B cell (primary cell): Measurements from ENCODE around the gene ZNF280C. TPM values are rescaled to one million over a fixed set of nuclear protein-coding genes. Genes with fewer than 3 reads are reported as not detected.

Experiments used
- ATAC-seq: fragments of 200-7000 bp; cut with Tn5 transposase; one replicate; pipeline ENCODE4 v1.10.0; 2021; ENCODE audit warnings: low read depth, mild to moderate bottlenecking, moderate number of reproducible peaks, moderate library complexity
- CTCF ChIA-PET: fragments of 350-600 bp; sonication (Branson Sonifier 250); formaldehyde crosslinking; loops from one replicate; lab custom pipeline; 2021; ENCODE audit warnings: antibody characterized with exemption, inconsistent platforms; lab: Charles Lee
- POLR2A ChIA-PET: fragments of 350-600 bp; sonication (Branson Sonifier 250); formaldehyde crosslinking; loops from one replicate; lab custom pipeline; 2021; ENCODE audit warnings: antibody characterized with exemption; lab: Charles Lee
- DNase-seq: peaks from one replicate; pipeline ENCODE4 v3.0.0; 2013
- H2AFZ ChIP-seq: 2 replicates; pipeline ENCODE4 v1.6.1; 2012; ENCODE audit warnings: mild to moderate bottlenecking, low read depth, low read length; ENCODE audit not compliant: insufficient read depth, poor library complexity, severe bottlenecking
- H3K27ac ChIP-seq, 2 donors: 1 replicate in 1 of 2; 2 replicates in 1 of 2; pipeline ENCODE4 v1.5.1; 2012 to 2013; ENCODE audit warnings: low read length in 2 of 2, mild to moderate bottlenecking in 2 of 2, moderate library complexity in 1 of 2
- H3K27me3 ChIP-seq, 4 experiments: fragments of 200-600 bp in 1 of 4; sonication (generic) in 1 of 4; replicated peaks in 1 of 4; 1 replicate in 2 of 4; 2 replicates in 2 of 4; pipeline versions ENCODE4 v1.6.1 to v1.7.0; 2013 to 2016; ENCODE audit warnings: low read length in 3 of 4, mild to moderate bottlenecking in 2 of 4, mixed read lengths in 1 of 4, moderate library complexity in 1 of 4; ENCODE audit not compliant: insufficient read depth in 4 of 4, control insufficient read depth in 3 of 4; ENCODE audit errors: control extremely low read depth in 1 of 4
- H3K36me3 ChIP-seq, 2 experiments: replicated peaks in 1 of 2; 1 replicate in 1 of 2; 2 replicates in 1 of 2; pipeline versions ENCODE4 v1.6.1 to v1.7.1; 2013; ENCODE audit warnings: low read length in 1 of 2; ENCODE audit not compliant: insufficient read depth in 2 of 2, control insufficient read depth in 1 of 2; ENCODE audit errors: control extremely low read depth in 1 of 2, extremely low read depth in 1 of 2
- H3K4me1 ChIP-seq, 2 donors: fragments of 200-600 bp in 1 of 2; sonication (generic) in 1 of 2; 1 replicate in 1 of 2; 2 replicates in 1 of 2; pipeline versions ENCODE4 v1.5.1 to v1.6.1; 2013 to 2017; ENCODE audit warnings: low read length in 2 of 2; ENCODE audit not compliant: control insufficient read depth in 2 of 2, insufficient read depth in 2 of 2
- H3K4me2 ChIP-seq: replicated peaks from 2 replicates; pipeline ENCODE3; 2012; ENCODE audit warnings: mild to moderate bottlenecking, low read depth, low read length; ENCODE audit not compliant: poor library complexity, severe bottlenecking
- H3K4me3 ChIP-seq, 5 experiments: fragments of 200-600 bp in 1 of 5; sonication (generic) in 1 of 5; 1 replicate in 3 of 5; 2 replicates in 2 of 5; pipeline versions ENCODE4 v1.5.1 to v1.7.0; 2011 to 2016; ENCODE audit warnings: low read length in 4 of 5, mild to moderate bottlenecking in 4 of 5, low read depth in 2 of 5, control low read depth in 1 of 5, moderate library complexity in 1 of 5; ENCODE audit not compliant: insufficient read depth in 1 of 5; ENCODE audit errors: control extremely low read depth in 1 of 5, extremely low read depth in 1 of 5
- H3K79me2 ChIP-seq: fragments of 200-600 bp; sonication (generic); one replicate; pipeline ENCODE4 v1.6.0; 2016; ENCODE audit warnings: low read length; ENCODE audit not compliant: control insufficient read depth, insufficient read depth
- H3K9ac ChIP-seq: fragments of 200-600 bp; sonication (generic); 2 replicates; pipeline ENCODE4 v1.6.1; 2017; ENCODE audit warnings: mild to moderate bottlenecking, low read length, moderate library complexity
- H3K9me3 ChIP-seq, 3 donors: one replicate each; pipeline versions ENCODE4 v1.6.1 to v1.7.1; 2013; ENCODE audit warnings: low read length in 2 of 3; ENCODE audit not compliant: control insufficient read depth in 2 of 3, insufficient read depth in 1 of 3; ENCODE audit errors: control extremely low read depth in 1 of 3
- H4K20me1 ChIP-seq: 2 replicates; pipeline ENCODE4 v1.6.0; 2012; ENCODE audit warnings: mild to moderate bottlenecking, low read length; ENCODE audit not compliant: insufficient read depth, control insufficient read depth, poor library complexity, severe bottlenecking
- H3K27ac Mint-ChIP-seq: one replicate; pipeline ENCODE4 v1.8.0; 2021; ENCODE audit warnings: mixed read lengths
- H3K27me3 Mint-ChIP-seq: one replicate; pipeline ENCODE4 v1.8.0; 2021; ENCODE audit warnings: mixed read lengths
- H3K4me1 Mint-ChIP-seq: one replicate; pipeline ENCODE4 v1.8.0; 2021; ENCODE audit warnings: mixed read lengths
- H3K4me3 Mint-ChIP-seq: one replicate; pipeline ENCODE4 v1.8.0; 2021; ENCODE audit warnings: mixed read lengths
- H3K9me3 Mint-ChIP-seq: one replicate; pipeline ENCODE4 v1.8.0; 2022; ENCODE audit warnings: mixed read lengths; ENCODE audit not compliant: insufficient read depth
- CTCF ChIP-seq: fragments of 200-600 bp; IDR thresholded peaks from one replicate; pipeline ENCODE4 v1.8.0; 2022; ENCODE audit warnings: antibody characterized with exemption, mild to moderate bottlenecking
- EZH2 ChIP-seq: IDR thresholded peaks from 2 replicates; pipeline ENCODE4 v1.6.1; 2012; ENCODE audit warnings: borderline replicate concordance, low read depth, mild to moderate bottlenecking, moderate library complexity, low read length; ENCODE audit not compliant: insufficient read depth, poor library complexity, severe bottlenecking
- WGBS: methylation state at CpG from one replicate; pipeline ENCODE4 v1.1.5; 2013; ENCODE audit warnings: missing lambda C conversion rate; ENCODE audit not compliant: insufficient coverage; 5-methylcytosine and 5-hydroxymethylcytosine counted together
- intact Hi-C: fragments of 100-400 bp; cut with micrococcal nuclease; formaldehyde crosslinking; loops from one replicate; pipeline ENCODE4 v1.10.0; 2022
- polyA minus RNA-seq: library from RNA; depleted of rRNA, polyadenylated mRNA; stranded (reverse); fragments of >200 nt; gene quantifications from 2 replicates; pipeline ENCODE4 v1.2.3, GENCODE V29; 2012
- polyA plus RNA-seq: library from polyadenylated mRNA; depleted of rRNA; stranded (reverse); fragments of >200 nt; gene quantifications from 2 replicates; pipeline ENCODE4 v1.2.3, GENCODE V29; 2012
- total RNA-seq, 2 donors: library from RNA; stranded (reverse); fragments of 120-200 nt in 1 of 2; gene quantifications; 1 replicate in 1 of 2; 2 replicates in 1 of 2; pipeline versions ENCODE4 v1.2.3 to v1.2.4, GENCODE V29; 2013 to 2022

Gene ZNF280C
- total RNA-seq (7.0 and 7.1 TPM in 2 replicates), polyA plus RNA-seq (2.3 and 3.2 TPM in 2 replicates), polyA minus RNA-seq (2.5 and 3.6 TPM in 2 replicates)
- total RNA-seq (2013) = 4.4 TPM

GRCh38 chrX:130268449-130269170 is at the start of gene ZNF280C:
Gene ZNF280C (minus strand): TSS chrX:130268899. CDS start chrX:130260449, 8,450 bp downstream.
- Mint-ChIP-seq H3K4me3 (peak within 1 kb of the TSS; percentile 89), H3K27me3 (no peaks in the 10 kb centered on the region), H3K4me1 (peaks cover 12% of the 10 kb centered on the region), H3K27ac (peak within 1 kb of the TSS; percentile 92), H3K9me3 (no peaks in the 10 kb centered on the region)
- H4K20me1 ChIP-seq = no peaks in the 10 kb centered on the region
- peak; percentile 93 for ATAC-seq
- H2AFZ ChIP-seq = peak within 1 kb of the TSS; percentile 71
- peak within 1 kb of the TSS; percentile 56 to 69 for H3K27ac ChIP-seq
- ChIA-PET CTCF (interaction anchor here (0.5 kb wide), 1 partner anchor 16 kb away, joined by 4 read pairs; no protein-coding TSS in a partner anchor), POLR2A (no interaction called here)
- peak within 1 kb of the TSS; percentile 75 for H3K4me2 ChIP-seq
- H3K27me3 ChIP-seq = no peaks in the 10 kb centered on the region
- intact Hi-C loops = loop anchor here (1.0 to 5.0 kb wide), 2 partner anchors 71 to 96 kb away; partner anchors contain the start of genes RAB33A and SLC25A14
- peak within 1 kb of the TSS; percentile 63 to 78 (median 66) for H3K4me3 ChIP-seq
- peaks cover 4 to 12% of the 10 kb centered on the region in 2 donors for H3K4me1 ChIP-seq
- peak; percentile 92 for DNase-seq
- no peaks in the 10 kb centered on the region for H3K36me3 ChIP-seq
- H3K79me2 ChIP-seq = no peaks in the 10 kb centered on the region
- WGBS = 0% methylated on average over 38 of the region's 59 CpGs
- peak; percentile 23 for TF ChIP-seq CTCF
- no peak for TF ChIP-seq EZH2
- peaks cover 0 to 13% (median 0%) of the 10 kb centered on the region in 3 donors for H3K9me3 ChIP-seq
- H3K9ac ChIP-seq = peak within 1 kb of the TSS; percentile 60
